UCSD-AML1 (cell line): ENCODE measurements around the gene FAM53B.

ENCODE experiments used
- DNase-seq: peaks from one replicate; lab custom pipeline; 2025; ENCODE audit not compliant: unreplicated experiment; lab: John Stamatoyannopoulos, UW

Gene FAM53B

DNA sequence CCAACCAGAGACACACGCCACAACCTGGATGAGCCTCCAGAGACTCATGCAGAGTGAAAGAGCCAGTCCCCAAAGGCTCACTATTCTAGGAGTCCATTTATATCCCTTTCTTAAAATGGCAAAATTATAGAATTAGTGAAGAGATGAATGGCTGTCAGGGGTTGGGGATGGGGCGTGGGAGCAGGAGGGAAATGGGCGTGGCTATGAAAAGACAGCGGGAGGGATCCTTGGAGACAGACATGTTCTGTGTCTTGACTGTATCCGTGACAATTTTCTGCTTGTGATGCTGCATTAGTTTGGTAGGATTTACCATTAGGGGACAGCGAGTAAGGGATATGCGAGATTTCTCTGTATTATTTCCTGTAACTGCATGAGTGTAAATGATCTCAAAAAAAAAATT, 33.0 kb downstream of the FAM53B start:
- DNase-seq, result no peak

GRCh38 chr10:124710266-124710881, 33.8 kb downstream of the FAM53B start:
- no peak for DNase-seq

- no peak for DNase-seq
These were observed 34.3 kb downstream of the FAM53B start for GRCh38 chr10:124709861-124710260.

DNA sequence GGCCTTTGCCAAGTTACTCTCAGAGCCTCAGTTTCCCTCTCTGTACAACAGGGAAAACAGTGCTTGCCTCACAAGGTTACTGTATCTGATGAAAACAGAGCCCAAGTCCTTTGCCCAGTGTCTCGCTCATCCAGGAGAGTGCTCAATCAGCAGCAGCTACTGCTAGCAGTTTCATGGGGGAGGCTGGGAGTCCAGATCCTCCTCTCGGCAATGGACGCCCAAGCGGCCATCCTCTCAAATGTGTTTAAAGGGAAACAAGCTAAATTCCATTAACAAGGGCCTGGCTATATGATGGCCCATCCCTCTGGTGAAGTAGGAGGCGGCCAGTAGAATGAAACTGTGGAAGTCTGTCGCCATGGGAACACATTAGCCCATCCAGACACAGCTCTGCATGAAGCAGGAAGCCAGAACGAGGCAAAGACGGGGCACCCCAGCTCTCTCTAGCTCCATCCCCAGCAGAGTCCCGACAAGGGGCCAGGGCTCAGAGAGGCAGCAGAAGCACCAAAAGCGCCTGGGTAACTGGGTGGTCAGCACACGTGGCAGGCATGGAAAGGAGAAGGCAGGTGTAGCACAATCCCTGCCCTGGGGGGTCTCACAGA, 35.2 kb downstream of the FAM53B start:
- no peak for DNase-seq

DNA sequence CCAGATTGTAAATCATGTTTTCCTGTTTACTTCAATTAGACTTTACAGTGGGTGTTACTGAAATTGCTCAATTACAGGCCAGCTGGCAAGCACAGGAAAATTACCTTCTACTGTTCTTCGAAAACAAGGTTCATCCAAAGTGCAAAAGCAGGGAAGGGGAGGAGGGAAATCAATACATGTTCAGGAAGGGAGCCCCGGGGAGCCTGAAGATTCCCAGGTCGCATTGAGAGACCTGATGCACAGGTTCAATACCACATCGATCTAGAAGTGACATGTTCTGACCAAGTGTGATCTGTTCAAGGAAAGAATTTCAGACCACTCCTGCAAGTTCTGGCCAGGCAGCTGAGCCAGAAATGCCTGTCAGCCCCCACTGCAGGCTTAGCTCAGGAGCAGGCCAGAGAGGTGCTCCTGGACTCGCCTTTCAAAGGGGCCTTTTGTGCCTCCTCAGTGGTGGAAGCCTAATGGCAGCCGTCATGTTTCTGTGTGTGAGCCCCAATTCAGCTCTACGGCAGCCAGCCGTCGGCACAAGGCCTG, 35.9 kb downstream of the FAM53B start:
- DNase-seq, result no peak

DNA sequence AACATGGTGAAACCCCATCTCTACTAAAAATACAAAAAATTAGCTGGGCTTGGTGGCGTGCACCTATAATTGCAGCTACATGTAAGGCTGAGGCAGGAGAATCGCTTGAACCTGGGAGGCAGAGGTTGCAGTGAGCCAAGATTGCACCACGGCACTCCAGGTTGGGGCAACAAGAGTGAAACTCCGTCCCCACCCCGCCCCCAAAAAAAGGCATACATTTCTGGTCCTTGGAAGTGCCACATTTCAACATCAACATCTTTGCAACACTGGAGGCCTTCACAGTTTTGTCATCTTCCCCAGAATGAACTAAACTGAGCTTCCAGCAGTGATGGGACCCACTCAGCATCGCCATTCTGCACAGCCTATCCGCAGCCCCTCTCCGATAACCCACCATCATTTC, 36.6 kb downstream of the FAM53B start:
- no peak for DNase-seq

DNA sequence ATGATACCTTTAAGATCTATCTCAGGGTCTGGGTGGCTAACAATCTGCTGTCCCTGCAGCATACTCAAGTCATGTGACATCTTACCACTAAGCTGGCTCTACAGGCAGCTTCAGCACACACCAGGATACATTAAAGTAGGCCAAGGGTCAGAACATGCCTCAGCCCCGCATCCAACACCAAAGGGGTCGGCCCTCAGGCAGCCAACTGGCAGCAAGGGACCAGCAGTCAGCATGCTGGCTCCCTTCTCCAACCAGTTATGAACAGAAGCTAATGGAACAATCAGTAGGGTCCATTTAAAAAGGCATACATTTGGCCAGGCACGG, 37.1 kb downstream of the FAM53B start:
- DNase-seq, result no peak

- no peak for DNase-seq
These were observed 37.6 kb downstream of the FAM53B start for GRCh38 chr10:124706462-124707143.

- peak; percentile 22 for DNase-seq
These were observed 38.2 kb downstream of the FAM53B start for GRCh38 chr10:124705817-124706461.

- no peak for DNase-seq
These were observed 38.8 kb downstream of the FAM53B start for GRCh38 chr10:124705381-124705740.

- no peak for DNase-seq
These were observed 39.5 kb downstream of the FAM53B start for GRCh38 chr10:124704428-124705380.

DNA sequence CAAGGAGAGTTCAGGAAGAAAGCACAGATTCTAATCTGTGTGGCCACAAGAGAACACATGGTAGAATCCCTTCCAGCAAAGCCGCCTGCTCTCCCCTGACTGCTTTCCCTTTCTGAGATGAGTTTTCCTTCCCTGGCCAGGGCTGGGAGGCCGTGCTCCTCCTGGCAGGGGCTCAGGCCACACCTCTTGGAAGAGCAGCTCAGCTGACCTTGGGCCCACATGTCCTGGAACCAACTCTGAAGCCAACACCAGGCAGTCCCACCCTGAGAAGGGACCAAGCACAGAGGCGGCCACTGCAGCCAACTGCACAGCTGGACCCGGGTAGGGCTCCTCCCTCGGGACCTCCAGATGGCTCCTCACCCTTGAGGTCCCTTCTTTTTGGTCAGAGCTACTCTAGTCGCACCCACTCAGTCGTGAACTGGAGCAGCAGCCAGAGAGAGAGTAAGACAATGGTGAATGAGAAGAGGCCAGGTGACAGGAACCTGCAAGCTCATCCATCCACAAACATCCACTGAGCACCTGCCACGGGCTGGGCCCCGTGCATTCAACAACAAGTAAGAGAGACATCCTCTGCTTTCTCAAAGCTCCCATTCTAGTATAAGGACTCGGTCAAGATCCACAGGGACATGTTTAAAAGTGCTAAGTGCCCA, 40.3 kb downstream of the FAM53B start:
- no peak for DNase-seq

DNA sequence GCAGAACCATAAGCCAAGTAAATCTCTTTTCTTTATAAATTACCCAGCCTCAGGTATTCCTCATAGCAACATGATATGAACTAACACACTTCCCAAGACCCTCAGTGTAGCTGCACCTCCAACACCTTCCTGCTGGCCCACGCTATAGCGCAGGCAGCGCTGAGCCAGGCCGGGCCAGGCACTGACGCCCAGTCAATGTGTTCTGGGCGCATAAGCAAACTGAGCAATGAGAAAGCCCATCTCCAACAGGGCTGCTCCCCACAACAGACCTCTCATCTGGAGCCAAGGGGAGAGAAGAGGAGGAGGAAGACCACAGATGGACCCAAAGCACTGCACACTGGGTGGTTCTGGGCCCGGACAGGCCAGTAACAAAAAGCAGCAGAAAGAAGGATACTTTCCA, 40.8 kb downstream of the FAM53B start:
- no peak for DNase-seq

- DNase-seq, result no peak
These were observed 42.1 kb downstream of the FAM53B start for GRCh38 chr10:124701881-124702656.

- peak; percentile 23 for DNase-seq
These were observed 42.7 kb downstream of the FAM53B start for GRCh38 chr10:124701435-124701834.

DNA sequence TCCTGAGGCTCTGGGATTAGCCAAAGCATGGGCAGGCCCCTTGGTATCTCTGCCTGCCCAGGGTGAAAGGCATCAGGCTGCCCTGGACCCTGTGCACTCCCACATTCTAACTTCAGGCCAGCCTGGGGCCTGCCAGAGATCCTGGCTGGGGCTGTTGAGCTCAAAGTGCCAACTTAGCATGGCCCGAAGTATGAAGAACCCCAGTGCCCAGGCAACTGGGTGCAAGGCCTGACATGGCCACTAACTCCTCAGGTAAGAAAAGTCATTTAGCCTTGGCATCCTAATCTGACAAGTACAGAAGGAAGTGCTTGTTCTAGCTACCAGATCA, 43.2 kb downstream of the FAM53B start:
- no peak for DNase-seq

DNA sequence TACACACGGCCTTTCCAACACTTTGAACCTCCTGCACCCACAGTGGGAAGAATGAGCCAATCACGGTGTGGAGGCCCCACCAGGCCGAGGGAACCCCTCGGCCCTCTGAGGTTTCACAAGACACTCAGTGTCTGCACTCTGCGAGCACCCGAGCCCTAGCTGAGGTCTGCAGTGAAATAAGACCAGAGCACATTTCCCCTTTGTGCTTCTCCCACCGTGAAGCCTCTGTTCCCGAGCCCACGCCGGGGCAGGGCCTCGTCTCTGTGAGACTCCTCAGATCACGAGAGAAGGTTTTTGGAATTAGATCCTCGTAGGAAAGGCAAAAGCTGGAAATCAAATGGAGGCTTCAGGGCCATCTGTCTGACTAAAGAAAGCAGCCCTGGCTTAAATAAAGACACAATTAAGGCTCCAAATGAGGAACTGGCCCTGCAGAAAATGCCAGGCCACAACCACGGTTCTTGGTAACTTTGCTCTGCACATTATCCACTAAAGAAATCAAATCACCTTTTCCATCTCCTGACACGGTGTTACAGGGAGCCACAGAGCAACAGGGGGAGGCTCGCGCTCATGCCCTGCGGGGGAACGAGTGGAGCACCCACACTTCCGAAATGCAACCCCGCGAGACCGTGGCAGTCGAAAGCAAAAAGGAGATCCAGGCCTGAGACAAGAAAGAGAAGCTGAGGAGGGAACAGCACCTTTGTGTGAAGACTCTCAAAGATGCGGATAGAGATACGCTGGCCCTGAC, 43.7 kb downstream of the FAM53B start:
- no peak for DNase-seq

DNA sequence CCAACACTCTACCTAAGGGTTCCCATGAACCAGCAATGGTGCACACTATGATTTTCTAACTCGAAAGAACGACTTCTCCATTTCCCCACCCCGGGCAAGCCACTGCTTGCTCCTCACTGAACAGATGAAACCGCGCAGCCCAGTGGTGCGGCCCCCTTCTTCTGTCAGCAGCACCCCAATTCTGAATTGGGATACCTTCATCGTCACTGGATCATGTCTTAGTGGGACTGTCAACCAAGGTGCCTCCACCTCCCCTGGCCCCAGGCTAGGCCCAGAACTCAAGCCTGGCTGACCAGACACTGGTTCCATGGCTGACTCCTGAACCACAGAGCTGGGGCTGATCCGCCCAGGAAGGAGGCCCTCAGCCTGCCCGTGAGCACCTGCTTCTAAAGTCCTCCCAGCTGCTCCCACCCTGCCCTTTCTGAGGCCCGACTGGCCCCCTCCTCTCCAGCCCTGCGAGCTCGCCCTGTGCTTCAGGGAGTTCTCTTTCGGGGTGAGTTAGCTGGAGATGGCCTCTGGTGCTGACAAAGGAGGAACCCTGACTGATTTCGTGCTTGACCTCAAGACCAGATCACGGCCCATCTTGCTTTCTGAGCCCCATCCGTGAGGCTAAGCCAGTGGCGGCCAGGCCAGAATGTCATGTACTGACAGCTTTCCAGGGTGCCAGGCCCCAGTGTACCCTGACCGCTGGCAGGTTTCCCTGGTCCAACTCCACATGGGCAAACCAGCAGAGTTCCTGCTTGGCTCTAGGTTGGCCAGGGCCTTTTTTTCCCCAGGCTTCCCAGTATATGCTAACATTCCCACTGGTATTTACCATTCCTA, 44.5 kb downstream of the FAM53B start:
- no peak for DNase-seq
